Common myeloid progenitor, CD34-positive (primary cell): ENCODE measurements around the gene FRY.

Experiments
- CTCF ChIA-PET: fragments of 350-600 bp; sonication (Branson Sonifier 250); formaldehyde crosslinking; loops from one replicate; lab custom pipeline; 2021; ENCODE audit warnings: antibody characterized with exemption; lab: Charles Lee
- POLR2A ChIA-PET: fragments of 350-600 bp; sonication (Branson Sonifier 250); formaldehyde crosslinking; loops from one replicate; lab custom pipeline; 2021; ENCODE audit warnings: antibody characterized with exemption; lab: Charles Lee
- DNase-seq, 3 donors: peaks; one replicate each; pipeline versions ENCODE4 v3.0.0 to v3.0.0-alpha.2; 2013
- H3K27ac ChIP-seq, 2 experiments: 1 replicate in 1 of 2; 2 replicates in 1 of 2; pipeline ENCODE4 v1.7.0; 2013; ENCODE audit warnings: inconsistent platforms in 2 of 2, low read length in 2 of 2, mild to moderate bottlenecking in 2 of 2, low read depth in 1 of 2, moderate library complexity in 1 of 2; ENCODE audit not compliant: severe bottlenecking in 2 of 2, insufficient read depth in 1 of 2, poor library complexity in 1 of 2
- H3K27me3 ChIP-seq, 5 experiments: replicated peaks in 2 of 5; 1 replicate in 3 of 5; 2 replicates in 2 of 5; pipeline versions ENCODE4 v1.6.1 to v1.7.0; 2013; ENCODE audit warnings: low read length in 4 of 5, mild to moderate bottlenecking in 2 of 5, moderate library complexity in 2 of 5, inconsistent platforms in 1 of 5; ENCODE audit not compliant: insufficient read depth in 5 of 5, control insufficient read depth in 4 of 5
- H3K36me3 ChIP-seq, 4 experiments: 1 replicate in 2 of 4; 2 replicates in 2 of 4; pipeline versions ENCODE4 v1.6.1 to v1.7.0; 2013; ENCODE audit warnings: low read length in 3 of 4, control low read depth in 1 of 4, mild to moderate bottlenecking in 1 of 4; ENCODE audit not compliant: control insufficient read depth in 4 of 4, insufficient read depth in 4 of 4
- H3K4me1 ChIP-seq, 4 experiments: 1 replicate in 3 of 4; 2 replicates in 1 of 4; pipeline versions ENCODE4 v1.6.1 to v1.7.1; 2013; ENCODE audit warnings: low read length in 3 of 4, mild to moderate bottlenecking in 3 of 4, control low read depth in 1 of 4, inconsistent platforms in 1 of 4, moderate library complexity in 1 of 4; ENCODE audit not compliant: control insufficient read depth in 4 of 4, insufficient read depth in 4 of 4; ENCODE audit errors: control extremely low read depth in 1 of 4
- H3K4me3 ChIP-seq, 7 experiments: 1 replicate in 4 of 7; 2 replicates in 3 of 7; pipeline versions ENCODE4 v1.5.1 to v1.7.0; 2013; ENCODE audit warnings: mild to moderate bottlenecking in 7 of 7, low read length in 6 of 7, moderate library complexity in 6 of 7, inconsistent platforms in 2 of 7, low read depth in 2 of 7, control low read depth in 1 of 7; ENCODE audit not compliant: insufficient read depth in 4 of 7, control insufficient read depth in 1 of 7; ENCODE audit errors: extremely low read depth in 1 of 7
- H3K9me3 ChIP-seq, 5 experiments: 1 replicate in 4 of 5; 2 replicates in 1 of 5; pipeline versions ENCODE4 v1.6.1 to v1.7.1; 2013; ENCODE audit warnings: low read length in 4 of 5, mild to moderate bottlenecking in 2 of 5, inconsistent platforms in 1 of 5, low read depth in 1 of 5, moderate library complexity in 1 of 5; ENCODE audit not compliant: control insufficient read depth in 4 of 5, insufficient read depth in 2 of 5; ENCODE audit errors: control extremely low read depth in 1 of 5
- WGBS: methylation state at CpG from one replicate; pipeline ENCODE4 v1.1.5; 2013; ENCODE audit not compliant: insufficient coverage; 5-methylcytosine and 5-hydroxymethylcytosine counted together

FRY gene

GRCh38 chr13:32214071-32214470 lies 182.5 kb downstream of the FRY start:
- DNase-seq: no peak
- ChIA-PET CTCF (interaction anchor here (0.8 kb wide), 1 partner anchor 15 kb away, joined by 3 read pairs; no protein-coding TSS in a partner anchor), POLR2A (no interaction called here)
- no peaks in the 10 kb centered on the region for H3K27me3 ChIP-seq
- no peaks in the 10 kb centered on the region for H3K4me1 ChIP-seq
- peaks cover 5 to 84% (median 33%) of the 10 kb centered on the region in 4 experiments for H3K36me3 ChIP-seq
- WGBS: 100% methylated on average over 1 of the region's 4 CpGs
- no peak overlapping the region for H3K4me3 ChIP-seq
- no peak overlapping the region for H3K27ac ChIP-seq
- H3K9me3 ChIP-seq: no peaks in the 10 kb centered on the region

GRCh38 chr13:32216281-32216680 lies 184.7 kb downstream of the FRY start:
- Histone ChIP-seq H3K36me3 (peaks cover 0 to 77% (median 29%) of the 10 kb centered on the region in 4 experiments), H3K9me3 (no peaks in the 10 kb centered on the region), H3K27ac (no peak overlapping the region), H3K4me3 (no peak overlapping the region), H3K27me3 (no peaks in the 10 kb centered on the region), H3K4me1 (no peaks in the 10 kb centered on the region)
- DNase-seq: no peak
- POLR2A ChIA-PET: interaction anchor here (0.6 to 0.7 kb wide), 2 partner anchors 206 to 289 kb away, joined by 3 read pairs; no protein-coding TSS in a partner anchor
- CTCF ChIA-PET: interaction anchor here (1.1 to 1.7 kb wide), 5 partner anchors 10 to 20 kb away, joined by 3 to 5 read pairs (median 4); no protein-coding TSS in a partner anchor
- WGBS: 100% methylated on average over 4 of the region's 5 CpGs

DNA sequence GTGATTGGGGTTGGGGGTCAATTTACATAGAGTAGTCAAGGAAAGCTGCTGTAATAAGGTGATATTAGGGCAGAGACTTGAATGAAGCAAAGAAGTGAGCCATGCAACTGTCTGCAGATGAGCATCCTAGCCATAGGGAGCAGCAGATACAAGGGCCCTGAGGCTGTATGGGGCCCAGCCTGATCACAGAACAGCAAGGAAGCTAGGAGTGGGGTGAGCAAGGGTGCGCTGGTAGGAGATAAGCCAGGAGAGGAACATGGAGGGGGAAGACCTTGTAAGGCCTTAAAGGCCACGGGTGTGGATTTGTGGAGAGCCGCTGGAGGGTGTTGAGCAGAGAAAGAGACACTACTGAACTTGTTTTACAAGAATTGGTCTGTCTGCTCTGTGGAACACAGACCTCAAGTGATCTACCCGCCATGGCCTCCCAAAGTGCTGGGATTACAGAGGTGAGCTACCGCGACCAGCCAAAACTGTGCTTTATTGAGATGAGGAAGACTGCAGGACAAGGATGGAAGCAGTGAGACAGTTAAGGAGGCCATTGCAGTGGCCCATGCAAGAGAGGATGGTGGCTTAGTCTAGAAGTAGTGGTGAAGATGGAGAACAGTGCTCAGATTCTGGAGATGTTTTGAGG lies 190.6 kb downstream of the FRY start:
- Histone ChIP-seq H3K4me3 (no peak overlapping the region), H3K9me3 (no peaks in the 10 kb centered on the region), H3K36me3 (peaks cover 14 to 79% (median 25%) of the 10 kb centered on the region in 4 experiments), H3K4me1 (no peaks in the 10 kb centered on the region), H3K27ac (no peak overlapping the region), H3K27me3 (no peaks in the 10 kb centered on the region)
- CTCF ChIA-PET: interaction anchor here (0.9 to 1.3 kb wide), 3 partner anchors 13 to 313 kb away, joined by 3 to 4 read pairs (median 3); no protein-coding TSS in a partner anchor
- 100% methylated on average over 4 of the region's 6 CpGs for WGBS
- no peak for DNase-seq
- POLR2A ChIA-PET: no interaction called here

- Histone ChIP-seq H3K9me3 (no peaks in the 10 kb centered on the region), H3K4me3 (no peak overlapping the region), H3K27ac (no peak overlapping the region), H3K27me3 (no peaks in the 10 kb centered on the region), H3K36me3 (peaks cover 9 to 76% (median 31%) of the 10 kb centered on the region in 4 experiments), H3K4me1 (no peaks in the 10 kb centered on the region)
- WGBS: no CpG with 5 or more reads among the region's 5 CpGs
- POLR2A ChIA-PET: interaction anchor here (0.6 kb wide), 1 partner anchor 11 kb away, joined by 7 read pairs; no protein-coding TSS in a partner anchor
- CTCF ChIA-PET: interaction anchor here (1.0 kb wide), 1 partner anchor 22 kb away, joined by 4 read pairs; no protein-coding TSS in a partner anchor
- DNase-seq: no peak
These were observed 193.3 kb downstream of the FRY start for GRCh38 chr13:32224916-32225315.

DNA sequence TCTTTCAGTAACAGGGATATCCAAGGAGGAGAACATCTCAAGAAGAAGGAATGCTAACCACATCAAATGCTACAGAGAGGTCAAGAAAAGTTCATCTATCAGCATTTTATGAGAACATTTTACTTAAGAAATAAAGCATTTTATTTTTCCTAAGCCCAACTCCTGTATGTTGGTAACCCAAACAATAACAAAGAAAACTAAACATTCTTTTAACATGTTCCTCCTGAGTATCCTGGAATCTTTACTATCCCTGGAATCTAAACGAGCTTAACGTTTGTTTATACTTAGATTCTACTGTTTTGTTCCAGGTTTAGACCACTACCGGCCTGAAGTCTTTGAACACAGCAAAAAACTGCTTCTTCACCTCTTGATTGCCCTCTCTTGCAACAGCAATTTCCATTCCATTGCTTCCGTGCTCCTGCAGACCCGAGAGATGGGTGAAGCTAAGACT lies 193.9 kb downstream of the FRY start:
- POLR2A ChIA-PET: interaction anchor here (0.6 kb wide), 1 partner anchor 17 kb away, joined by 3 read pairs; no protein-coding TSS in a partner anchor
- H3K9me3 ChIP-seq: no peaks in the 10 kb centered on the region
- WGBS: 95% methylated on average over 5 of the region's 5 CpGs
- H3K27ac ChIP-seq: no peak overlapping the region
- no peak for DNase-seq
- peaks cover 9 to 76% (median 33%) of the 10 kb centered on the region in 4 experiments for H3K36me3 ChIP-seq
- CTCF ChIA-PET: no interaction called here
- H3K4me1 ChIP-seq: no peaks in the 10 kb centered on the region
- H3K27me3 ChIP-seq: no peaks in the 10 kb centered on the region
- no peak overlapping the region for H3K4me3 ChIP-seq

GRCh38 chr13:32228330-32229041 lies 196.9 kb downstream of the FRY start:
- Histone ChIP-seq H3K4me3 (no peak overlapping the region), H3K27me3 (no peaks in the 10 kb centered on the region), H3K4me1 (no peaks in the 10 kb centered on the region), H3K9me3 (no peaks in the 10 kb centered on the region), H3K36me3 (peaks cover 13 to 82% (median 35%) of the 10 kb centered on the region in 4 experiments), H3K27ac (no peak overlapping the region)
- POLR2A ChIA-PET: no interaction called here
- WGBS: 95% methylated on average over 5 of the region's 5 CpGs
- CTCF ChIA-PET: interaction anchor here (0.7 to 1.3 kb wide), 5 partner anchors 14 to 198 kb away, joined by 3 to 5 read pairs (median 3); no protein-coding TSS in a partner anchor
- DNase-seq: no peak
